ENCODE data around the gene TMED10.

- TF ChIP-seq, protein P1, sequence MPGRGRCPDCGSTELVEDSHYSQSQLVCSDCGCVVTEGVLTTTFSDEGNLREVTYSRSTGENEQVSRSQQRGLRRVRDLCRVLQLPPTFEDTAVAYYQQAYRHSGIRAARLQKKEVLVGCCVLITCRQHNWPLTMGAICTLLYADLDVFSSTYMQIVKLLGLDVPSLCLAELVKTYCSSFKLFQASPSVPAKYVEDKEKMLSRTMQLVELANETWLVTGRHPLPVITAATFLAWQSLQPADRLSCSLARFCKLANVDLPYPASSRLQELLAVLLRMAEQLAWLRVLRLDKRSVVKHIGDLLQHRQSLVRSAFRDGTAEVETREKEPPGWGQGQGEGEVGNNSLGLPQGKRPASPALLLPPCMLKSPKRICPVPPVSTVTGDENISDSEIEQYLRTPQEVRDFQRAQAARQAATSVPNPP (CRISPR knock-in tag; IDR thresholded peaks at IDR 0.05) = no peak
- TF ChIP-seq CTCF (CRISPR knock-in tag; IDR thresholded peaks at IDR 0.05) = no peak
- TF ChIP-seq, protein P2, sequence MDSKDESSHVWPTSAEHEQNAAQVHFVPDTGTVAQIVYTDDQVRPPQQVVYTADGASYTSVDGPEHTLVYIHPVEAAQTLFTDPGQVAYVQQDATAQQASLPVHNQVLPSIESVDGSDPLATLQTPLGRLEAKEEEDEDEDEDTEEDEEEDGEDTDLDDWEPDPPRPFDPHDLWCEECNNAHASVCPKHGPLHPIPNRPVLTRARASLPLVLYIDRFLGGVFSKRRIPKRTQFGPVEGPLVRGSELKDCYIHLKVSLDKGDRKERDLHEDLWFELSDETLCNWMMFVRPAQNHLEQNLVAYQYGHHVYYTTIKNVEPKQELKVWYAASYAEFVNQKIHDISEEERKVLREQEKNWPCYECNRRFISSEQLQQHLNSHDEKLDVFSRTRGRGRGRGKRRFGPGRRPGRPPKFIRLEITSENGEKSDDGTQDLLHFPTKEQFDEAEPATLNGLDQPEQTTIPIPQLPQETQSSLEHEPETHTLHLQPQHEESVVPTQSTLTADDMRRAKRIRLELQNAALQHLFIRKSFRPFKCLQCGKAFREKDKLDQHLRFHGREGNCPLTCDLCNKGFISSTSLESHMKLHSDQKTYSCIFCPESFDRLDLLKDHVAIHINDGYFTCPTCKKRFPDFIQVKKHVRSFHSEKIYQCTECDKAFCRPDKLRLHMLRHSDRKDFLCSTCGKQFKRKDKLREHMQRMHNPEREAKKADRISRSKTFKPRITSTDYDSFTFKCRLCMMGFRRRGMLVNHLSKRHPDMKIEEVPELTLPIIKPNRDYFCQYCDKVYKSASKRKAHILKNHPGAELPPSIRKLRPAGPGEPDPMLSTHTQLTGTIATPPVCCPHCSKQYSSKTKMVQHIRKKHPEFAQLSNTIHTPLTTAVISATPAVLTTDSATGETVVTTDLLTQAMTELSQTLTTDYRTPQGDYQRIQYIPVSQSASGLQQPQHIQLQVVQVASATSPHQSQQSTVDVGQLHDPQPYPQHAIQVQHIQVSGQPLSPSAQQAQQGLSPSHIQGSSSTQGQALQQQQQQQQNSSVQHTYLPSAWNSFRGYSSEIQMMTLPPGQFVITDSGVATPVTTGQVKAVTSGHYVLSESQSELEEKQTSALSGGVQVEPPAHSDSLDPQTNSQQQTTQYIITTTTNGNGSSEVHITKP (CRISPR knock-in tag; IDR thresholded peaks at IDR 0.05; ENCODE audit: low read depth) = no peak
- no peak for TF ChIP-seq EZH2 (conservative IDR thresholded peaks at IDR 0.05; ENCODE audit: low read depth, low read length)
- TF ChIP-seq TCF7 (IDR thresholded peaks at IDR 0.05; ENCODE audit: low read depth) = no peak
- no peak for TF ChIP-seq SP1 (IDR thresholded peaks at IDR 0.05)
- TF ChIP-seq SP1 (CRISPR knock-in tag; IDR thresholded peaks at IDR 0.05) = no peak
- no peak for TF ChIP-seq IRF1 (CRISPR knock-in tag; IDR thresholded peaks at IDR 0.05; ENCODE audit: low read depth)
- TF ChIP-seq ATF6 (CRISPR knock-in tag; conservative IDR thresholded peaks at IDR 0.05) = no peak
- TF ChIP-seq SIN3A (IDR thresholded peaks at IDR 0.05; ENCODE audit: borderline replicate concordance, low read depth, low read length) = no peak
- TF ChIP-seq ZSCAN9 (CRISPR knock-in tag; IDR thresholded peaks at IDR 0.05; ENCODE audit: borderline replicate concordance) = no peak
Observed at GRCh38 chr14:75190023-75190422, 13.6 kb upstream of the TMED10 start.
